ENCODE measurements around the gene ATF3. TPM values are rescaled to one million over a fixed set of nuclear protein-coding genes. Genes with fewer than 3 reads are reported as not detected.

Gene ATF3
- total RNA-seq, 1 experiment from 2014 or later = 10.2 TPM

DNA sequence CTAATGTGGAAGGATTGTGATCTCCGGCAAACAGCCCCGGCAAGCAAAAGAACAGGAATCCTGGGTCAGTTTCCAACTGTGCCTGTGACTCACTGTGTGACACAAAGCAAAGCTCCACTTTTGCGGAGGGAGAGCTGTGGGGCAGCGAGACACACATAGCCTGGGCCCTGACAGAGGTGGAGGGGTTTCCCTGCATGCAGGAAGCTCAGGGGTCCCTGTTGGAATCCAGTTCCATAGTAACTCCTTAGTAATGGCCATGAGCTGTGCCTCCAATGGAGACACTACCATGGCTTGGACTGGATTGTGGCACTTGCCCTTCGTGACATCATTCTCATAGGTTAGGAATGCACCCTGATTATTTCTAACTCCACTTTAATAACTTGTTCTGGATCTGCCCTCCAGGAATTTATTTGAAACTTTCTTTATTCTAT, 47.0 kb upstream of the ATF3 start:
- TF ChIP-seq, protein P1, sequence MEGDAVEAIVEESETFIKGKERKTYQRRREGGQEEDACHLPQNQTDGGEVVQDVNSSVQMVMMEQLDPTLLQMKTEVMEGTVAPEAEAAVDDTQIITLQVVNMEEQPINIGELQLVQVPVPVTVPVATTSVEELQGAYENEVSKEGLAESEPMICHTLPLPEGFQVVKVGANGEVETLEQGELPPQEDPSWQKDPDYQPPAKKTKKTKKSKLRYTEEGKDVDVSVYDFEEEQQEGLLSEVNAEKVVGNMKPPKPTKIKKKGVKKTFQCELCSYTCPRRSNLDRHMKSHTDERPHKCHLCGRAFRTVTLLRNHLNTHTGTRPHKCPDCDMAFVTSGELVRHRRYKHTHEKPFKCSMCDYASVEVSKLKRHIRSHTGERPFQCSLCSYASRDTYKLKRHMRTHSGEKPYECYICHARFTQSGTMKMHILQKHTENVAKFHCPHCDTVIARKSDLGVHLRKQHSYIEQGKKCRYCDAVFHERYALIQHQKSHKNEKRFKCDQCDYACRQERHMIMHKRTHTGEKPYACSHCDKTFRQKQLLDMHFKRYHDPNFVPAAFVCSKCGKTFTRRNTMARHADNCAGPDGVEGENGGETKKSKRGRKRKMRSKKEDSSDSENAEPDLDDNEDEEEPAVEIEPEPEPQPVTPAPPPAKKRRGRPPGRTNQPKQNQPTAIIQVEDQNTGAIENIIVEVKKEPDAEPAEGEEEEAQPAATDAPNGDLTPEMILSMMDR (conservative IDR thresholded peaks at IDR 0.05) = no peak
- no peak for TF ChIP-seq EZH2 (IDR thresholded peaks at IDR 0.05; ENCODE audit: low read depth)
- H3K27ac ChIP-seq = peak overlapping the region; percentile 69
- H3K4me2 ChIP-seq = peak overlapping the region; percentile 74
- BruUV-seq (replicated peaks) = no TSS peak
- H3K9me3 ChIP-seq (ENCODE audit: insufficient read depth, low read depth) = no peaks in the 10 kb centered on the region
- H3K79me2 ChIP-seq (ENCODE audit: low read depth) = no peaks in the 10 kb centered on the region
- no peaks in the 10 kb centered on the region for H3K27me3 ChIP-seq (ENCODE audit: insufficient read depth, low read depth)
- DNase-seq = peak; percentile 67 to 75
- no peaks in the 10 kb centered on the region for H3K36me3 ChIP-seq (ENCODE audit: low read depth)
- peaks cover 32% of the 10 kb centered on the region for H3F3A ChIP-seq (ENCODE audit: insufficient read depth, low read depth)
- H3K9me2 ChIP-seq (ENCODE audit: insufficient read depth) = no peaks in the 10 kb centered on the region
- intact Hi-C loops (cut with micrococcal nuclease; ENCODE audit: unreplicated experiment) = loop anchor here (1.0 kb wide), 1 partner anchor 48 kb away; no protein-coding TSS in a partner anchor
- ChIA-PET POLR2A (ENCODE audit: unreplicated experiment) (interaction anchor here (0.7 to 0.8 kb wide), 2 partner anchors 21 to 48 kb away, joined by 4 to 9 read pairs; no protein-coding TSS in a partner anchor), CTCF (interaction anchor here (0.8 kb wide), 1 partner anchor 11 kb away, joined by 3 read pairs; no protein-coding TSS in a partner anchor)
- peak overlapping the region; percentile 35; the same call in 1 of the 2 replicates for H3K4me3 ChIP-seq
- H4K20me1 ChIP-seq (ENCODE audit: insufficient read depth) = no peaks in the 10 kb centered on the region
- H2AFZ ChIP-seq = 0 out of 2 replicates have a peak overlapping the region, but pooled peaks have one; percentile 40
- peaks cover 29% of the 10 kb centered on the region for H3K4me1 ChIP-seq (replicated peaks; ENCODE audit: insufficient read depth)

DNA sequence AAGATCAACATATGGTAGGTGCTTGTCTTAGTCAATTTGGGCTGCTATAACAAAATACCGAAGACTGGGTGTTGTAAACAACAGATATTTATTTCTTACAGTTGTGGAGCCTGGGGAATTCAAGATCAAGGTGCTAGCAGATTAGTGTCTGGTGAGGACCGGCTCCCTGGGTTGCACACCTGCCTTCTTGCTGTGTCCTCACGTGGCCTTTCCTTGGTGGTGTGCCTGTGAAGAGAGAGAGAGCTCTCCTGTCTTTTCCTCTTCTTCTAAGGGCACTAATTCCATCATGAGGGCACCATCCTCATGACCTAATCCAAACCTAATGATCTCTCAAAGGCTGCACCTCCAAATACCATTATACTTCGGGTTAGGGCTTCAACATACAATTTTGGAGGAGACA, 45.8 kb upstream of the ATF3 start:
- Histone ChIP-seq H3K9me2 (ENCODE audit: insufficient read depth) (no peaks in the 10 kb centered on the region), H2AFZ (no peak overlapping the region), H3K27me3 (ENCODE audit: insufficient read depth, low read depth) (no peaks in the 10 kb centered on the region), H3K9me3 (ENCODE audit: insufficient read depth, low read depth) (no peaks in the 10 kb centered on the region), H4K20me1 (ENCODE audit: insufficient read depth) (no peaks in the 10 kb centered on the region), H3K36me3 (ENCODE audit: low read depth) (no peaks in the 10 kb centered on the region), H3K4me1 (replicated peaks; ENCODE audit: insufficient read depth) (peaks cover 40% of the 10 kb centered on the region), H3F3A (ENCODE audit: insufficient read depth, low read depth) (peaks cover 36% of the 10 kb centered on the region), H3K79me2 (ENCODE audit: low read depth) (no peaks in the 10 kb centered on the region), H3K4me2 (no peak overlapping the region), H3K4me3 (no peak overlapping the region), H3K27ac (no peak overlapping the region)
- no peak for DNase-seq
- TF ChIP-seq, protein P1 (conservative IDR thresholded peaks at IDR 0.05) = no peak
- TF ChIP-seq EZH2 (IDR thresholded peaks at IDR 0.05; ENCODE audit: low read depth) = no peak
- ChIA-PET CTCF (no interaction called here), POLR2A (ENCODE audit: unreplicated experiment) (interaction anchor here (0.6 kb wide), 1 partner anchor 93 kb away, joined by 3 read pairs; no protein-coding TSS in a partner anchor)
- intact Hi-C loops (cut with micrococcal nuclease; ENCODE audit: unreplicated experiment) = no loop called here
- BruUV-seq (replicated peaks) = no TSS peak

- H3K9me2 ChIP-seq (ENCODE audit: insufficient read depth) = no peaks in the 10 kb centered on the region
- POLR2A ChIA-PET (ENCODE audit: unreplicated experiment) = no interaction called here
- H3K27me3 ChIP-seq (ENCODE audit: insufficient read depth, low read depth) = no peaks in the 10 kb centered on the region
- DNase-seq = no peak
- TF ChIP-seq EZH2 (IDR thresholded peaks at IDR 0.05; ENCODE audit: low read depth) = no peak
- TF ChIP-seq, protein P1 (conservative IDR thresholded peaks at IDR 0.05) = no peak
- H3K4me3 ChIP-seq = no peak overlapping the region
- no peak overlapping the region for H2AFZ ChIP-seq
- H3K79me2 ChIP-seq (ENCODE audit: low read depth) = no peaks in the 10 kb centered on the region
- H3K9me3 ChIP-seq (ENCODE audit: insufficient read depth, low read depth) = no peaks in the 10 kb centered on the region
- no peak overlapping the region for H3K27ac ChIP-seq
- H3K4me1 ChIP-seq (replicated peaks; ENCODE audit: insufficient read depth) = peaks cover 40% of the 10 kb centered on the region
- no TSS peak for BruUV-seq (replicated peaks)
- no peaks in the 10 kb centered on the region for H3K36me3 ChIP-seq (ENCODE audit: low read depth)
- H3F3A ChIP-seq (ENCODE audit: insufficient read depth, low read depth) = peaks cover 37% of the 10 kb centered on the region
- CTCF ChIA-PET = interaction anchor here (0.6 kb wide), 1 partner anchor 45 kb away, joined by 6 read pairs; no protein-coding TSS in a partner anchor
- no peaks in the 10 kb centered on the region for H4K20me1 ChIP-seq (ENCODE audit: insufficient read depth)
- intact Hi-C loops (cut with micrococcal nuclease; ENCODE audit: unreplicated experiment) = no loop called here
- no peak overlapping the region for H3K4me2 ChIP-seq
Observed at GRCh38 chr1:212565079-212565478, 43.5 kb upstream of the ATF3 start.
